Astrocyte (in vitro differentiated cells and primary cell): Measurements from ENCODE around the gene CBLC. TPM values are rescaled to one million over a fixed set of nuclear protein-coding genes. Genes with fewer than 3 reads are reported as not detected.

Source experiments
- DNase-seq: peaks from one replicate; pipeline ENCODE4 v3.0.0-alpha.2; 2010; ENCODE audit warnings: low read depth
- FAIRE-seq: peaks from 2 replicates; lab custom pipeline; 2011; peaks lifted over from hg19 to GRCh38; lab: Jason Lieb, UNC
- H2AFZ ChIP-seq: 2 replicates; pipeline ENCODE4 v1.6.0; 2012; ENCODE audit warnings: low read depth, low read length, inconsistent platforms
- H3K27ac ChIP-seq: 2 replicates; pipeline ENCODE4 v1.5.1; 2011; ENCODE audit warnings: low read depth, low read length, inconsistent platforms
- H3K27me3 ChIP-seq: 2 replicates; pipeline ENCODE4 v1.6.0; 2011; ENCODE audit warnings: low read length, inconsistent platforms; ENCODE audit not compliant: insufficient read depth
- H3K36me3 ChIP-seq: 2 replicates; pipeline ENCODE4 v1.5.1; 2011; ENCODE audit warnings: low read length, inconsistent platforms; ENCODE audit not compliant: insufficient read depth
- H3K4me1 ChIP-seq: 2 replicates; pipeline ENCODE4 v1.5.1; 2011; ENCODE audit warnings: low read length, inconsistent platforms; ENCODE audit not compliant: insufficient read depth
- H3K4me2 ChIP-seq: 2 replicates; pipeline ENCODE4 v1.6.0; 2012; ENCODE audit warnings: low read length, inconsistent platforms
- H3K4me3 ChIP-seq: 2 replicates; pipeline ENCODE4 v1.5.1; 2011; ENCODE audit warnings: low read depth, mild to moderate bottlenecking, low read length, inconsistent platforms; ENCODE audit not compliant: insufficient read depth
- H3K79me2 ChIP-seq: 2 replicates; pipeline ENCODE4 v1.6.0; 2012; ENCODE audit warnings: mild to moderate bottlenecking, low read length, inconsistent platforms; ENCODE audit not compliant: insufficient read depth
- H3K9ac ChIP-seq: 2 replicates; pipeline ENCODE4 v1.6.0; 2012; ENCODE audit warnings: mild to moderate bottlenecking, low read length, inconsistent platforms
- H3K9me3 ChIP-seq: 2 replicates; pipeline ENCODE4 v1.5.1; 2012; ENCODE audit warnings: low read depth, mild to moderate bottlenecking, low read length, inconsistent platforms; ENCODE audit not compliant: insufficient read depth
- H4K20me1 ChIP-seq: 2 replicates; pipeline ENCODE4 v1.6.0; 2012; ENCODE audit warnings: low read length, inconsistent platforms; ENCODE audit not compliant: insufficient read depth
- H3K27ac Mint-ChIP-seq: one replicate; pipeline ENCODE4 v1.8.0; 2021; ENCODE audit warnings: mild to moderate bottlenecking, mixed read lengths; ENCODE audit not compliant: unreplicated experiment
- H3K27me3 Mint-ChIP-seq: one replicate; pipeline ENCODE4 v1.8.0; 2021; ENCODE audit warnings: low read depth, mixed read lengths; ENCODE audit not compliant: unreplicated experiment
- H3K36me3 Mint-ChIP-seq: one replicate; pipeline ENCODE4 v1.8.0; 2021; ENCODE audit warnings: low read depth, mixed read lengths; ENCODE audit not compliant: unreplicated experiment
- H3K4me1 Mint-ChIP-seq: one replicate; pipeline ENCODE4 v1.8.0; 2021; ENCODE audit warnings: low read depth, mixed read lengths; ENCODE audit not compliant: unreplicated experiment
- H3K4me3 Mint-ChIP-seq: one replicate; pipeline ENCODE4 v1.8.0; 2021; ENCODE audit warnings: mild to moderate bottlenecking, moderate library complexity, mixed read lengths; ENCODE audit not compliant: unreplicated experiment
- H3K9me3 Mint-ChIP-seq: one replicate; pipeline ENCODE4 v1.8.0; 2021; ENCODE audit warnings: mild to moderate bottlenecking, mixed read lengths; ENCODE audit not compliant: unreplicated experiment
- CTCF ChIP-seq: IDR thresholded peaks from 2 replicates; pipeline ENCODE4 v1.5.1; 2011; ENCODE audit warnings: low read depth, mild to moderate bottlenecking, inconsistent platforms, low read length, moderate library complexity; ENCODE audit not compliant: insufficient read depth
- EZH2 ChIP-seq: IDR thresholded peaks from 2 replicates; pipeline ENCODE4 v1.6.1; 2012; ENCODE audit warnings: mild to moderate bottlenecking, low read length, inconsistent platforms; ENCODE audit not compliant: insufficient read depth
- microRNA-seq: library from miRNA; unstranded; fragments of <30 nt; microRNA quantifications from one replicate; pipeline ENCODE4 v1.2.0, GENCODE V29; 2020
- total RNA-seq: library from RNA; stranded (reverse); gene quantifications from 2 replicates; pipeline ENCODE4 v1.2.1, GENCODE V29; 2021

The CBLC gene
- total RNA-seq, 1 donor from 2014 or later = not detected

- H3K27me3 ChIP-seq = no peaks in the 10 kb centered on the region
- peaks cover 24% of the 10 kb centered on the region for H3K4me1 ChIP-seq
- peaks cover 54% of the 10 kb centered on the region for H4K20me1 ChIP-seq
- peaks cover 11% of the 10 kb centered on the region for H3K36me3 Mint-ChIP-seq
- FAIRE-seq = no peak
- peak overlapping the region; percentile 99 for H3K9ac ChIP-seq
- TF ChIP-seq CTCF (no peak), EZH2 (no peak)
- H2AFZ ChIP-seq = no peak overlapping the region
- peak overlapping the region; percentile 100 for H3K27ac Mint-ChIP-seq
- H3K9me3 Mint-ChIP-seq = no peaks in the 10 kb centered on the region
- peak overlapping the region; percentile 99 for H3K4me3 Mint-ChIP-seq
- H3K27me3 Mint-ChIP-seq = no peaks in the 10 kb centered on the region
- H3K9me3 ChIP-seq = no peaks in the 10 kb centered on the region
- peaks cover 21% of the 10 kb centered on the region for H3K4me1 Mint-ChIP-seq
- peak overlapping the region; percentile 92 for H3K27ac ChIP-seq
- peak overlapping the region; percentile 89 for H3K4me2 ChIP-seq
- H3K36me3 ChIP-seq = no peaks in the 10 kb centered on the region
- peak overlapping the region; percentile 89 for H3K4me3 ChIP-seq
- peak; percentile 39 for DNase-seq
- H3K79me2 ChIP-seq = peaks cover 63% of the 10 kb centered on the region
These were observed 69.7 kb downstream of the CBLC start for GRCh38 chr19:44847144-44848035.

DNA sequence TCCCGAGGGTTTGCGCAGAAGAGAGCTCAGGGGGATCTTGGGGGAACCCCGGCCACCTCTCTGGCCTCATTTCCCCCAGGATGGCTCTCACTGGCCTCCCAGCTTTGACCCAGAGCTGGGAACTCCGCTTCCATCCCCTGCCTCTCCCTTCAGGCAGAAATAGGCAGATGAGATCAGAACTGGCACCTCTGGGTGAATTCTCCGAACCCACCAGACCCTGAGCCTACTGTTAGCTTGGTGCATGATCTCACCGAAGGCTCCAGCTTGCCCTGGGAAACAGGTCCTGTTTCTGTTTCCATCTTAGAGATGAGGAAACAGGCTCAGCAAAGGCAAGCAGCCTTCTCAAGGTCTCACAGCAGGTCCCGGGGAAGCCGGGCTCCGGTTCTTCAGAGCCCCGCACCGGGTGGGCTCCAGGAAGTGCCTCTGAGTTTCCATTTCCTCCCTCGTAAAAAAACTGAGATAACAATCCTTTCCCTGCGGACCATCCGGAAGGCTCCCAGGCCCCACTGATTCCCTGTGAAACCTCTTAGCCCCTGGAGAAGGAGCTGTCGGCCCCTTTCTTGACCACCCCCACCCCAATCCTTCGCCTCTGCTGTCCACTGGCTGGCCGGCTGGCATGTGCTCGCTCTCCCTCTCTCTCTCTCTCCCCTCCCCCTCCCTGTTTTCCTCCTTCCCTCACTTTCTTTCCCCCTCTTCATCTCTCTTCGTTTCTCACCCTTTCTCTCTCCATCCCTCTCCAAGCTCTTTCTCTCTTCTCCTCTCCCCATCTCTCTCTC is 70.5 kb downstream of the CBLC start:
- Histone ChIP-seq H3K9me3 (no peaks in the 10 kb centered on the region), H3K9ac (peak overlapping the region; percentile 99), H3K79me2 (peaks cover 71% of the 10 kb centered on the region), H3K36me3 (no peaks in the 10 kb centered on the region), H3K4me1 (peaks cover 24% of the 10 kb centered on the region), H3K4me3 (peak overlapping the region; percentile 89), H3K27me3 (no peaks in the 10 kb centered on the region), H4K20me1 (peaks cover 62% of the 10 kb centered on the region), H3K4me2 (peak overlapping the region; percentile 89), H3K27ac (peak overlapping the region; percentile 92), H2AFZ (no peak overlapping the region)
- Mint-ChIP-seq H3K36me3 (peaks cover 14% of the 10 kb centered on the region), H3K4me3 (peak overlapping the region; percentile 99), H3K27ac (peak overlapping the region; percentile 100), H3K27me3 (no peaks in the 10 kb centered on the region), H3K9me3 (no peaks in the 10 kb centered on the region), H3K4me1 (peaks cover 24% of the 10 kb centered on the region)
- FAIRE-seq (no peak), DNase-seq (peak; percentile 42)
- TF ChIP-seq EZH2 = no peak

DNA sequence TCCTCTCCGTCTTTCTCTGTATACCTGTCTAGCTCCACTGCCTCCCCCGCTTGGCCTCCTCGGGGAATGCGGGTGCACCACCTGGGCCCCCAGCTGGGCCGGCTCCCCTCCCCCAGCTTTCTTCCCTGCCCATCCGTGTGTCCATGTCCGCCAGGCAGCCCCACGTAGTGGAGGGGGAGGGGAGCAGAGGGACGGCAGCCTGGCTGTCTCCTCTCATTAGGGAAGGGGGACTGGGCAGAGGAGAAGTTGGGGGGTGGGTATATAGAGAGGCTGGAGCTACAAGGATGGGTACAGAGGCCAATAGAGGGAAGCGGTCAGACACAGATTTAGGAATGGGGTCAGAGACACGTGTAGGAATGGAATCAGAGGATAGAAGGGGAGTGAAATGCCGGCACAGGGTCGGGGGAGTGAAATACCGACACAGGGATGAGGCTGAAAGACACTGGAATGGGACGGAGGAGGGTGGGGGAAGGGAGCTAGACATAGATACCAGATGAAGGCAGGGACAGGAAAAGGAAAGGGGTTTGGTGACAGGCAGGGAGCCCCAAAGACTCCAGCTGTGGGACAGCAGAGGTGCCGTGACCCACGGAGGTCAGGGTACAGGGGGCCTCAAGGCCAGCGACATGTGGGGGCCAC is 71.2 kb downstream of the CBLC start:
- H3K27ac Mint-ChIP-seq = peak overlapping the region; percentile 100
- peaks cover 66% of the 10 kb centered on the region for H4K20me1 ChIP-seq
- peak overlapping the region; percentile 99 for H3K4me3 Mint-ChIP-seq
- peaks cover 18% of the 10 kb centered on the region for H3K36me3 Mint-ChIP-seq
- no peaks in the 10 kb centered on the region for H3K27me3 ChIP-seq
- H3K27ac ChIP-seq = peak overlapping the region; percentile 92
- H3K9me3 Mint-ChIP-seq = no peaks in the 10 kb centered on the region
- H3K9me3 ChIP-seq = no peaks in the 10 kb centered on the region
- H3K4me1 ChIP-seq = peaks cover 24% of the 10 kb centered on the region
- no peak overlapping the region for H2AFZ ChIP-seq
- no peak for TF ChIP-seq EZH2
- no peaks in the 10 kb centered on the region for H3K36me3 ChIP-seq
- H3K27me3 Mint-ChIP-seq = no peaks in the 10 kb centered on the region
- peak overlapping the region; percentile 99 for H3K9ac ChIP-seq
- peak overlapping the region; percentile 89 for H3K4me2 ChIP-seq
- peak overlapping the region; percentile 89 for H3K4me3 ChIP-seq
- DNase-seq = no peak
- no peak for FAIRE-seq
- H3K4me1 Mint-ChIP-seq = peaks cover 27% of the 10 kb centered on the region
- H3K79me2 ChIP-seq = peaks cover 78% of the 10 kb centered on the region

Small RNAs within 50 kb of the gene (microRNA-seq; reads per million reads assigned to microRNA genes)
- gene MIR8085 = not detected

Other genes starting within 250 kb of the CBLC start
- not detected in 2 replicates for gene CEACAM20, start 248.2 kb upstream of the CBLC start, total RNA-seq
- gene IGSF23, start 164.3 kb upstream of the CBLC start, total RNA-seq = not detected in 2 replicates
- gene PVR, start 134.0 kb upstream of the CBLC start, total RNA-seq = 81.6 and 83.5 TPM in 2 replicates
- 5.8 and 8.0 TPM in 2 replicates for gene CEACAM19, start 106.4 kb upstream of the CBLC start, total RNA-seq
- 0.14 TPM in 1 of 2 replicates, not detected in the other for gene CEACAM16, start 78.7 kb upstream of the CBLC start, total RNA-seq
- gene BCL3, start 29.2 kb upstream of the CBLC start, total RNA-seq = 16.9 and 17.3 TPM in 2 replicates
- gene BCAM, start 31.2 kb downstream of the CBLC start, total RNA-seq = 11.5 and 14.0 TPM in 2 replicates
- gene NECTIN2, start 68.4 kb downstream of the CBLC start, total RNA-seq = 297 and 302 TPM in 2 replicates
- gene TOMM40, start 113.4 kb downstream of the CBLC start, total RNA-seq = 93.4 and 107 TPM in 2 replicates
- 655 and 663 TPM in 2 replicates for gene APOE, start 127.9 kb downstream of the CBLC start, total RNA-seq
- 2.2 and 2.4 TPM in 2 replicates for gene APOC1, start 136.7 kb downstream of the CBLC start, total RNA-seq
- gene APOC4, start 164.3 kb downstream of the CBLC start, total RNA-seq = not detected in 2 replicates
- gene APOC2, start 168.2 kb downstream of the CBLC start, total RNA-seq = not detected in 2 replicates
- 115 and 128 TPM in 2 replicates for gene CLPTM1, start 177.5 kb downstream of the CBLC start, total RNA-seq
- 12.8 and 14.0 TPM in 2 replicates for gene RELB, start 223.6 kb downstream of the CBLC start, total RNA-seq